Subcutaneous adipose tissue (tissue), 4 donors: ENCODE measurements around the gene TROAP. TPM values are rescaled to one million over a fixed set of nuclear protein-coding genes. Genes with fewer than 3 reads are reported as not detected.

Experiments used
- CTCF ChIP-seq: fragments of 450-650 bp; IDR thresholded peaks from one replicate; pipeline ENCODE4 v1.5.1; 2016; ENCODE audit warnings: low read depth, mild to moderate bottlenecking, control low read depth, antibody characterized with exemption, moderate library complexity
- total RNA-seq, 4 donors: library from RNA; depleted of rRNA; stranded (reverse); fragments of >200 nt; gene quantifications; one replicate each; pipeline ENCODE4 v1.1.0, GENCODE V29; 2016

Gene TROAP
- total RNA-seq, 4 donors from 2014 or later: 0.16 to 2.0 (median 0.88) TPM; not detected in 1

GRCh38 chr12:49357103-49357678 lies 34.1 kb downstream of the TROAP start:
- no peak for TF ChIP-seq CTCF

GRCh38 chr12:49358483-49359141 lies 35.6 kb downstream of the TROAP start:
- no peak for TF ChIP-seq CTCF

GRCh38 chr12:49359671-49360070 lies 36.6 kb downstream of the TROAP start:
- TF ChIP-seq CTCF: no peak

- no peak for TF ChIP-seq CTCF
Measured at GRCh38 chr12:49362077-49362476, 39.0 kb downstream of the TROAP start.

- TF ChIP-seq CTCF: no peak
Measured at GRCh38 chr12:49364989-49365388, 41.9 kb downstream of the TROAP start.

GRCh38 chr12:49365542-49365941 lies 42.5 kb downstream of the TROAP start:
- no peak for TF ChIP-seq CTCF

GRCh38 chr12:49366096-49366651 lies 43.1 kb downstream of the TROAP start:
- TF ChIP-seq CTCF: no peak
